GM10248 (cell line): ENCODE results near the gene POU2F1.

Experiments
- CTCF ChIA-PET: fragments of 300-600 bp; sonication (Branson Sonifier 250); formaldehyde crosslinking; extraction: SDS; loops from one replicate; lab custom pipeline; 2021; ENCODE audit warnings: antibody characterized with exemption; lab: Yijun Ruan, JAX
- POLR2A ChIA-PET: fragments of 350-650 bp; sonication (Branson Sonifier 250); formaldehyde crosslinking; extraction: SDS; loops from one replicate; lab custom pipeline; 2020; ENCODE audit warnings: antibody characterized with exemption; lab: Yijun Ruan, JAX
- DNase-seq: peaks from one replicate; pipeline ENCODE4 v3.0.0; 2012; ENCODE audit errors: extremely low spot score
- TF ChIP-seq, protein P1 (sequence below): IDR thresholded peaks from 2 replicates; pipeline ENCODE4 v1.5.1; 2012; ENCODE audit warnings: mild to moderate bottlenecking, low read depth; ENCODE audit errors: extremely low read depth, missing control alignments, control extremely low read depth

Gene POU2F1

DNA sequence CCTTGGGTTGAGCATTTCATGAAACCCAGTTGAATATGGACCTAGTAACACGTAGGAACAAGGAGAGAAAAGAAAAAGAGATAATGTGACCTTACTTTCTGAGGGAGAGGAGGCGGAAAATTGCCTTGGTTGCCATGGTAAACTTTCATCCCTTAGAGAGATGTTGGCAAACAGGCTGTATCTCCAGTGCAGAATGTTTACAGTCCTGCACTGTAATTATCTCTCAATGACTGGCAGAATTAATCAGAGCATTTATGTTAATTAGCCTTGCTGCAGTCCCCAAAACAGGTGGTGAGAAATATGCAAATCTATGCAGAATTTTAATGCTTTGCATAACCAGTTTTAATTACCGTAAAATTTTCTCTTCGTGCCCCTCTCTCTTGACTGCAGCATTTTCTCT is 150.3 kb downstream of the POU2F1 start:
- CTCF ChIA-PET, result interaction anchor here (1.3 to 1.6 kb wide), 2 partner anchors 103 to 108 kb away, joined by 3 read pairs; no protein-coding TSS in a partner anchor
- TF ChIP-seq, protein P1, sequence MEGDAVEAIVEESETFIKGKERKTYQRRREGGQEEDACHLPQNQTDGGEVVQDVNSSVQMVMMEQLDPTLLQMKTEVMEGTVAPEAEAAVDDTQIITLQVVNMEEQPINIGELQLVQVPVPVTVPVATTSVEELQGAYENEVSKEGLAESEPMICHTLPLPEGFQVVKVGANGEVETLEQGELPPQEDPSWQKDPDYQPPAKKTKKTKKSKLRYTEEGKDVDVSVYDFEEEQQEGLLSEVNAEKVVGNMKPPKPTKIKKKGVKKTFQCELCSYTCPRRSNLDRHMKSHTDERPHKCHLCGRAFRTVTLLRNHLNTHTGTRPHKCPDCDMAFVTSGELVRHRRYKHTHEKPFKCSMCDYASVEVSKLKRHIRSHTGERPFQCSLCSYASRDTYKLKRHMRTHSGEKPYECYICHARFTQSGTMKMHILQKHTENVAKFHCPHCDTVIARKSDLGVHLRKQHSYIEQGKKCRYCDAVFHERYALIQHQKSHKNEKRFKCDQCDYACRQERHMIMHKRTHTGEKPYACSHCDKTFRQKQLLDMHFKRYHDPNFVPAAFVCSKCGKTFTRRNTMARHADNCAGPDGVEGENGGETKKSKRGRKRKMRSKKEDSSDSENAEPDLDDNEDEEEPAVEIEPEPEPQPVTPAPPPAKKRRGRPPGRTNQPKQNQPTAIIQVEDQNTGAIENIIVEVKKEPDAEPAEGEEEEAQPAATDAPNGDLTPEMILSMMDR, result no peak

DNA sequence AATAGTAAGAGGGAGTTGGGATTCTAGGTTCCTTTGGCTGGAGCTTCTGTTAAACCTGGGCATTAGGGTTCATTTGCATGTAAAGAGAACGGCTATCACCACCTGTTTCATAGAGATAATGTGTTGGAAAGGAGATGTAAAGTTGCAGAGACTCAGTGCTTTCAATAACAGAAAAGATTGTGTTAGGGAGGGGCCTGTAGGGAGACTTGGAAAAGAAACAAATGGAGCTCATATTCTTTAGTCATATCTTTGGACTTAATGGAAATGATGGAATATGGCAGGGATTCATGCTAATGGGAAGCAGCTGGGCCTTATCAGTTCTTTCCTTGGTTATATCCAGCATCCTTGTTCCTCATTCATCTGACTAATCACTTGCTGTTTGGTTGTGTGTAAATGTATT is 152.7 kb downstream of the POU2F1 start:
- DNase-seq, result no peak
- ChIA-PET POLR2A (no interaction called here), CTCF (interaction anchor here (1.1 to 3.5 kb wide), 8 partner anchors 10 to 168 kb away, joined by 3 to 13 read pairs (median 8); no protein-coding TSS in a partner anchor)
- TF ChIP-seq, protein P1, result no peak

More for the DNA sequence above, 150.3 kb downstream of the POU2F1 start:
- POLR2A ChIA-PET, result no interaction called here
- DNase-seq, result no peak

DNA sequence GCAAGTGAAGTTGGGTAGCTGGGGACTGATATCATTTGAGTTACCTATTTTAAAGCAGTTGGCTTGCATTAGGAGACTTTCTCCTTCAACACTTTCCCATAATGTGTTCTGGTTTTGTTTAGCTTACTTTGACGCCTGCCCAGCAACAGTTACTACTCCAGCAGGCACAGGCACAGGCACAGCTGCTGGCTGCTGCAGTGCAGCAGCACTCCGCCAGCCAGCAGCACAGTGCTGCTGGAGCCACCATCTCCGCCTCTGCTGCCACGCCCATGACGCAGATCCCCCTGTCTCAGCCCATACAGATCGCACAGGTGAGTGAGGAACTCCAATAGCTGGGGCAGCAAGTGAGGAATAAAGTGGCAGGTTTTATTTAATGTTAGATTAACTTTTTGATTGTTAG is 153.3 kb downstream of the POU2F1 start:
- POLR2A ChIA-PET, result no interaction called here
- no peak for DNase-seq
- TF ChIP-seq, protein P1, result no peak

DNA sequence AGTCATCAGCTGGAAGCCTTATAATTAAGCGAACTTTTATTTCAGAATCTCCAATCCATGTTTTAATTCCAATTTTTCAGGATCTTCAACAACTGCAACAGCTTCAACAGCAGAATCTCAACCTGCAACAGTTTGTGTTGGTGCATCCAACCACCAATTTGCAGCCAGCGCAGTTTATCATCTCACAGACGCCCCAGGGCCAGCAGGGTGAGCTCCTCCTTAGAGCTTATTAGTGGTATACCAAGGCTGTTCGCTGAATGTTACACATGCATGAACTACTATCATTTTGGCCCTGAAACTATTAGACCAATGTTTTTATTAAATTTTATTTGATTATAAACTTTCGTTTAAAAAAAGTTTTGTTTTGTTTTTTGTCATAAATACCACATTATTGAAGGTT is 155.3 kb downstream of the POU2F1 start:
- no peak for DNase-seq
- ChIA-PET POLR2A (no interaction called here), CTCF (interaction anchor here (2.0 to 2.9 kb wide), 3 partner anchors 25 to 158 kb away, joined by 5 to 12 read pairs (median 10); no protein-coding TSS in a partner anchor)
- TF ChIP-seq, protein P1, result no peak

More for the DNA sequence above, 153.3 kb downstream of the POU2F1 start:
- CTCF ChIA-PET, result interaction anchor here (0.6 to 3.5 kb wide), 12 partner anchors 9 to 167 kb away, joined by 3 to 13 read pairs (median 5); no protein-coding TSS in a partner anchor

DNA sequence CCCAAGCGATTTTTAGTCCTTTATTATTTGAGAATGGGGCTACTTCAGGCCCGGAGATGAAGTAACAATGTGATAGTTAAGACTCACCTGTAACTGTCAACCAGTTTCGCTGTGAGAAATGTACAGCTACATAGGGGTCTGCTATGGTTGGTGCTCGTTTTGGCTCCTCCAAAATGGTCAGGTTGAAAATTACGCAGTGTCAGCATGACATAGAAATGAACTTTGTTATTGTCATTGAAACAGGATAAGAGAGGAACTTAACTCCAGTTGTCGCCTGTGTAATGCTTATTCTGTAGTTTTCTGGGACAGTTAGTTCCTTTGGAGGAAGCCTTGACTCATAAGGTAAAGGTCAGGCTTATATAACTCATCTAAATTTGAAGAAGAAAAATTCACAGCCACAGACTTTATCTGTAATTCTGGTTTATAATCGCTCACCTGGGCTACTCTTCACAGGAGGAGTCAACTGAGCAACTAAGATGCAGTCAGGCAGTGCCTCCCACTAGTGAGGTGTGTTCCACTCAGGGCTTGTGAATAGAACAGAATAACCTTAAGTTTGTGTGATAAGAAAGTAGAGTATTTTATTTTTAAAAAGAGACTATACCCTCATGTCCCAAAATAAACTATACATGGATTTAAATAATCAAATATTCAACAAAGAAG is 166.7 kb downstream of the POU2F1 start:
- ChIA-PET POLR2A (no interaction called here), CTCF (interaction anchor here (0.9 to 3.6 kb wide), 6 partner anchors 12 to 120 kb away, joined by 3 to 12 read pairs (median 4); no protein-coding TSS in a partner anchor)
- TF ChIP-seq, protein P1, result no peak
- no peak for DNase-seq

DNA sequence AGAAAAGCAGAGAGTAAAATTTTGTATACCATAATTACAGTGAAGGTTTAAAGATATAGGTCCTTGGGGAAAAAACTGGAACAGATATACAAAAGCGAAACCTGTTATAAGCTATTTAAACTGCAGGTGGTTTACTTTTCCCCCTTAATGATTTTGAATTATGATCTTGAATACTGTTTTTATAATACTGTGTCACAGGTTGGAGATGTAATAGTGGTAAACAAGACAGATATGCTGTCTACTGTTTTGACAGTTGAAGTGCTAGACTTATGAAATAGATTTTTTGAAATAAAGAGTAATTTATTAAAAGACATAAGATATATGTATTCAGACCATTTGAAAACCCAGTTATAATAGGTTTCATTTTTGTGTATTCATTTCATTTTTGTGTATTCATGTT is 168.3 kb downstream of the POU2F1 start:
- ChIA-PET CTCF (interaction anchor here (1.6 to 3.6 kb wide), 3 partner anchors 10 to 45 kb away, joined by 4 to 12 read pairs (median 4); no protein-coding TSS in a partner anchor), POLR2A (no interaction called here)
- no peak for DNase-seq
- TF ChIP-seq, protein P1, result no peak
